ENCODE data around the gene CAMP. TPM values are rescaled to one million over a fixed set of nuclear protein-coding genes. Genes with fewer than 3 reads are reported as not detected.

Gene CAMP
- total RNA-seq, 5 donors from 2014 or later (not counting 1 experiment from before 2014, with no cell fraction given), result not detected

DNA sequence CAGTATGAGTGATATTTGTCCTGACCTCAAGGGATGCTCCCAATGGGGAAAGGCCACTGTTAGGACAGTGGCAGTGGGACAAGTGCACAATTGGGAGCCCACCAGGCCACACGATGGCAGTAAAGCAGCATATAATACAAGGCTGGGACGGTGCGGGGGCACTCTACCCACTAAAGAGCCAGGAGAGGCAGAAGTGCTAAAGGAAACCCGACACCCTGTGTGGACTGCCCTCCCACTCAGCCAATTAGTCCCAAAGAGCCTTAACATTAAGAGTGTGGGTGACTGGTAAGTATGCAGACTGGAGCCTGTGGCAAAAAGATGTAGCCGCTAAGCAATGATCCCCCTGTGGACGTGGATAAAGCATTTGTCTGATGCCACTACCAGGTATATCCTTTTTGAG, 9.4 kb downstream of the CAMP start:
- H3K27ac Mint-ChIP-seq, result no peak overlapping the region
- Histone ChIP-seq H3K27ac (ENCODE audit: low read length) (no peak overlapping the region), H3K36me3 (ENCODE audit: control insufficient read depth in 2 of 2, extremely low read depth in 1 of 2, insufficient read depth in 1 of 2, low read length in 1 of 2) (no peaks in the 10 kb centered on the region), H3K27me3 (replicated peaks in 1 of 2; ENCODE audit: control insufficient read depth in 2 of 2, extremely low read depth in 1 of 2, insufficient read depth in 2 of 2, low read length in 1 of 2) (peaks cover 0 to 7% of the 10 kb centered on the region in 2 experiments), H3K4me1 (ENCODE audit: control insufficient read depth in 1 of 2, extremely low read depth in 1 of 2, insufficient read depth in 2 of 2, low read length in 2 of 2) (peaks cover 0 to 3% of the 10 kb centered on the region in 2 experiments), H3K4me3 (ENCODE audit: control insufficient read depth in 1 of 2, extremely low read depth in 1 of 2, low read length in 1 of 2) (no peak overlapping the region), H3K9me3 (no peaks in the 10 kb centered on the region)
- peak; percentile 73 to 91 (median 82) for ATAC-seq (replicated peaks in 1 of 4)
- CTCF ChIA-PET, result interaction anchor here in 1 of 2 donors (1.5 kb wide), 1 partner anchor 22 kb away, joined by 4 read pairs; no protein-coding TSS in a partner anchor
- 16% methylated on average over 2 of the region's 6 CpGs for WGBS (ENCODE audit: insufficient coverage)
- H3K4me1 Mint-ChIP-seq, result peaks cover 0 to 6% (median 4%) of the 10 kb centered on the region in 3 donors
- no peak overlapping the region for H3K4me3 Mint-ChIP-seq
- POLR2A ChIA-PET, result no interaction called here
- peak in 34 of 35 experiments; percentile 15 to 66 (median 42) for DNase-seq
- peaks cover 0 to 10% of the 10 kb centered on the region in 2 donors for H3K27me3 Mint-ChIP-seq
- no peaks in the 10 kb centered on the region for H3K9me3 Mint-ChIP-seq
- H3K36me3 Mint-ChIP-seq, result no peaks in the 10 kb centered on the region

DNA sequence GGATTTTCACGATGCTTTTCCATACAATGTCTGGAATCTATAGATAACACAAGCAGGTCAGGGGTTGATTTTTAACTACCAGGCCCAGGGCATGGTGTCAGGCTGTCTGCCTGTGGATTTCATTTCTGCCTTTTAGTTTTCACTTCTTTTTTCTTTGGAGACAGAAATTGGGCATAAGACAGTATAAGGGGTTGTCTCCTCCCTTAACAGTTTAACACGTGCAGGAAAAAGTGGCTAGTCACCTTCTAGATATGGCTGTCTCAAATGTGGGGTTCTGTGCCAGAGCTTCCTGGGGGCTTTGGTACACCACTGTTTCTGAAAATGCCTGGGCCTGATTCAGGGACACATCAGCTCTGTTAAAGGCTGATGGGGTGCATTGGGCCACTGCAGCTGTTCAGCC, 10.2 kb downstream of the CAMP start:
- no peaks in the 10 kb centered on the region for H3K36me3 ChIP-seq (ENCODE audit: control insufficient read depth in 2 of 2, extremely low read depth in 1 of 2, insufficient read depth in 1 of 2, low read length in 1 of 2)
- no peaks in the 10 kb centered on the region for H3K36me3 Mint-ChIP-seq
- ATAC-seq (replicated peaks in 1 of 4) (no peak), DNase-seq (no peak)
- H3K9me3 ChIP-seq, result no peaks in the 10 kb centered on the region
- ChIA-PET CTCF (interaction anchor here in 1 of 2 donors (1.0 kb wide), 1 partner anchor 203 kb away, joined by 3 read pairs; no protein-coding TSS in a partner anchor), POLR2A (interaction anchor here in 1 of 2 donors (0.6 kb wide), 1 partner anchor 15 kb away, joined by 3 read pairs; no protein-coding TSS in a partner anchor)
- H3K27ac ChIP-seq (ENCODE audit: low read length), result no peak overlapping the region
- peaks cover 0 to 6% (median 4%) of the 10 kb centered on the region in 3 donors for H3K4me1 Mint-ChIP-seq
- 75% methylated on average over 2 of the region's 2 CpGs for WGBS (ENCODE audit: insufficient coverage)
- no peak overlapping the region for H3K4me3 ChIP-seq (ENCODE audit: control insufficient read depth in 1 of 2, extremely low read depth in 1 of 2, low read length in 1 of 2)
- no peak overlapping the region for H3K27ac Mint-ChIP-seq
- peaks cover 0 to 7% of the 10 kb centered on the region in 2 experiments for H3K27me3 ChIP-seq (replicated peaks in 1 of 2; ENCODE audit: control insufficient read depth in 2 of 2, extremely low read depth in 1 of 2, insufficient read depth in 2 of 2, low read length in 1 of 2)
- H3K4me3 Mint-ChIP-seq, result no peak overlapping the region
- H3K4me1 ChIP-seq (ENCODE audit: control insufficient read depth in 1 of 2, extremely low read depth in 1 of 2, insufficient read depth in 2 of 2, low read length in 2 of 2), result peaks cover 0 to 3% of the 10 kb centered on the region in 2 experiments
- no peaks in the 10 kb centered on the region for H3K9me3 Mint-ChIP-seq
- peaks cover 0 to 10% of the 10 kb centered on the region in 2 donors for H3K27me3 Mint-ChIP-seq

DNA sequence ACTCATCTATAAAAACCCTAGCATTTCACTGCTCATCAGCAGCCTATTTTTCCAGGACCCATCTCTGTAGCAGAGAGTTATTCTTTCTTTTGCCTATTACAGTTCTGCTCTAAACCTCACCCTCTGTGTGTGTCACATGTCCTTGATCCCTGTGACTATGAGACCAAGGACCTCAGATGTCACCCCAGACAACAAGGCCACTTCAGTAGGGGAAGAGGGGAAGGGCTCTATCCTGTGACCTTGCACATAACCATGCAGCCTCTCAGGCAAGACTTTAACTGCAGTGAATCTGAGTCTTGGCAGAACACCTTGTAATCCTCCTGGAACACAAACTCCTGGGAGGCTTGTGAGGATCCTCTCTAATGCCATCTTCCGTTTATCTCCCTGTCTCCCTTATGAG, 13.2 kb downstream of the CAMP start:
- ATAC-seq (replicated peaks in 1 of 4), result no peak
- no peak overlapping the region for H3K4me3 ChIP-seq (ENCODE audit: control insufficient read depth in 1 of 2, extremely low read depth in 1 of 2, low read length in 1 of 2)
- no peak for DNase-seq
- ChIA-PET POLR2A (no interaction called here), CTCF (no interaction called here)
- H3K27ac Mint-ChIP-seq, result no peak overlapping the region
- H3K4me1 Mint-ChIP-seq, result peaks cover 6 to 16% (median 13%) of the 10 kb centered on the region in 3 donors
- peaks cover 0 to 3% of the 10 kb centered on the region in 2 experiments for H3K27me3 ChIP-seq (replicated peaks in 1 of 2; ENCODE audit: control insufficient read depth in 2 of 2, extremely low read depth in 1 of 2, insufficient read depth in 2 of 2, low read length in 1 of 2)
- no CpG with 5 or more reads among the region's 1 CpG for WGBS (ENCODE audit: insufficient coverage)
- H3K36me3 ChIP-seq (ENCODE audit: control insufficient read depth in 2 of 2, extremely low read depth in 1 of 2, insufficient read depth in 1 of 2, low read length in 1 of 2), result no peaks in the 10 kb centered on the region
- no peaks in the 10 kb centered on the region for H3K9me3 Mint-ChIP-seq
- H3K4me3 Mint-ChIP-seq, result no peak overlapping the region
- H3K27ac ChIP-seq (ENCODE audit: low read length), result no peak overlapping the region
- peaks cover 0 to 9% of the 10 kb centered on the region in 2 experiments for H3K4me1 ChIP-seq (ENCODE audit: control insufficient read depth in 1 of 2, extremely low read depth in 1 of 2, insufficient read depth in 2 of 2, low read length in 2 of 2)
- no peaks in the 10 kb centered on the region for H3K9me3 ChIP-seq
- H3K27me3 Mint-ChIP-seq, result peaks cover 0 to 7% of the 10 kb centered on the region in 2 donors
- H3K36me3 Mint-ChIP-seq, result no peaks in the 10 kb centered on the region

DNA sequence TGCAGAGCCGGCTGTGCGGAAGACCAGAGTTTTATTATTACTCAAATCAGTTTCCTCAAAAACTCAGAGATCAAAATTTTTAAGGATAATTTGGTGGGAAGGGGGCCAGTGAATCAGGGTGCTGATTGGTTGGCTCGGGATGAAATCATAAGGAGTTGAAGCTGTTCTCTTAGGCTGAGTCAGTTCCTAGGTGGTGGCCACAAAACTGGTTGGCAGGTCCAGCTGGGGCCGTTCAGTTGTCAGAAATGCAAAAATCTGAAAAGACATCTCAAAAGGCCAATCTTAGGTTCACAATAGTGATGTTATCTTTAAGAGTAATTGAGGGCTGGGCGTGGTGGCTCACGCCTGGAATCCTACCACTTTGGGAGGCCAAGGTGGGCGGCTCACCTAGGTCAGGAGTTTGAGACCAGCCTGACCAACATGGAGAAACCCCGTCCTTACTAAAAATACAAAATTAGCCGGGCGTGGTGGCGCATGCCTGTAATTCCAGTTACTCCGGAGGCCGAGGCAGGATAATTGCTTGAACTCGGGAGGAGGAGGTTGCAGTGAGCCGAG, 15.3 kb downstream of the CAMP start:
- H3K9me3 Mint-ChIP-seq, result no peaks in the 10 kb centered on the region
- no peaks in the 10 kb centered on the region for H3K36me3 ChIP-seq (ENCODE audit: control insufficient read depth in 2 of 2, extremely low read depth in 1 of 2, insufficient read depth in 1 of 2, low read length in 1 of 2)
- H3K4me1 ChIP-seq (ENCODE audit: control insufficient read depth in 1 of 2, extremely low read depth in 1 of 2, insufficient read depth in 2 of 2, low read length in 2 of 2), result peaks cover 2 to 27% of the 10 kb centered on the region in 2 experiments
- DNase-seq, result no peak
- POLR2A ChIA-PET, result no interaction called here
- H3K4me3 ChIP-seq (ENCODE audit: control insufficient read depth in 1 of 2, extremely low read depth in 1 of 2, low read length in 1 of 2), result no peak overlapping the region
- no peaks in the 10 kb centered on the region for H3K36me3 Mint-ChIP-seq
- CTCF ChIA-PET, result no interaction called here
- H3K27ac ChIP-seq (ENCODE audit: low read length), result no peak overlapping the region
- H3K4me1 Mint-ChIP-seq, result peaks cover 9 to 19% (median 17%) of the 10 kb centered on the region in 3 donors
- 98% methylated on average over 4 of the region's 15 CpGs for WGBS (ENCODE audit: insufficient coverage)
- no peaks in the 10 kb centered on the region for H3K9me3 ChIP-seq
- H3K27me3 Mint-ChIP-seq, result no peaks in the 10 kb centered on the region
- H3K27me3 ChIP-seq (replicated peaks in 1 of 2; ENCODE audit: control insufficient read depth in 2 of 2, extremely low read depth in 1 of 2, insufficient read depth in 2 of 2, low read length in 1 of 2), result no peaks in the 10 kb centered on the region
- no peak overlapping the region for H3K27ac Mint-ChIP-seq
- no peak overlapping the region for H3K4me3 Mint-ChIP-seq
- ATAC-seq (replicated peaks in 1 of 4), result no peak

DNA sequence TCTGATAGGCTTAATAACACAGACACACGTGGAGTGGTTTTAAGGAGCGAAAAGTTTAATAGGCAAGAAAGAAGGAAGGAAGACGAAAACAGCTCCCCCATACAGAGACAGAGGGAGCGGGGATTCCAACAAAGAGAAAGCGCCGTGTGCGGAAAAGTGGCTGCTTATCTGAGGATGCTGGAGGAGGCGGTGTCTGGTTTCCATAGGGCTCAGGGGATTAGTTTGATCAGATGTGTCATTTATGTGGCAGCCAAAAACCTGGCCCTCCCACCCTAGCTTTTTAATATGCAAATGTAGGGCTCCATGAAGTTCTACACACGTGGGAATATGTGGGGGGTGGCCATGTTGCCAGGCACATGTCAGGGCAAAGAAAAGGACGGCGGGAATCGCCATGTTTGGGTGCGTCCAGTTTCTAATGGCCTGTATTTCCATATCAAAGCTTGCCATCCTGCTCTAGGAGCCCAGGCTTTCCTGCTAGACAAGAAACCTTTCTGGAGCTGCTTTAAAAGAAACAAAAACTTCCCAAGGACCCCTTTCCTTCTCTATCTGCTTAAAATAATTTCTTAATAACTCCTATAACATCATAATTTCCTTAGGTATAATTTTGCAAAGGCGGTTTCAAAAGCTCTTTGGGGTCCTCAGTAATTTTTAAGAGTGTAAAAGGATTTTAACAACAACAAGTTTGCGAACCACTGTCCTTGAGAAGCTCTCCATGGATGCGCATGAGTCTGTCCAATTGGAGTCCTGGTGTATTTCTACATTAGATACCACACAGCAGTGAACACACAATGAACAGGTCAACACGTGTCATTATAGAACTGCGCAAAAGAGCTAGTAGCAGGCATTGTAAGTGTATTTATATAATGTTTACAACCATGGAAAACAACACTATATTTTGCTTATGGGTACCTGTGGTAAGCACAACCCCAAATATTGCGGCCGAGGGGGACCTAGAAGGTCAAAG, 17.0 kb downstream of the CAMP start:
- peak overlapping the region; percentile 85 to 92 (median 90) for H3K4me3 Mint-ChIP-seq
- peak overlapping the region in 1 of 2 donors; percentile 98 for H3K4me3 ChIP-seq (ENCODE audit: control insufficient read depth in 1 of 2, extremely low read depth in 1 of 2, low read length in 1 of 2)
- H3K27me3 ChIP-seq (replicated peaks in 1 of 2; ENCODE audit: control insufficient read depth in 2 of 2, extremely low read depth in 1 of 2, insufficient read depth in 2 of 2, low read length in 1 of 2), result no peaks in the 10 kb centered on the region
- H3K4me1 ChIP-seq (ENCODE audit: control insufficient read depth in 1 of 2, extremely low read depth in 1 of 2, insufficient read depth in 2 of 2, low read length in 2 of 2), result peaks cover 2 to 32% of the 10 kb centered on the region in 2 experiments
- H3K27me3 Mint-ChIP-seq, result no peaks in the 10 kb centered on the region
- peak overlapping the region; percentile 82 for H3K27ac ChIP-seq (ENCODE audit: low read length)
- ATAC-seq (replicated peaks in 1 of 4) (peak in 2 of 4 experiments; percentile 2 to 3), DNase-seq (no peak)
- peaks cover 0 to 5% of the 10 kb centered on the region in 2 donors for H3K36me3 ChIP-seq (ENCODE audit: control insufficient read depth in 2 of 2, extremely low read depth in 1 of 2, insufficient read depth in 1 of 2, low read length in 1 of 2)
- H3K9me3 ChIP-seq, result no peaks in the 10 kb centered on the region
- peak overlapping the region; percentile 90 to 91 for H3K27ac Mint-ChIP-seq
- H3K36me3 Mint-ChIP-seq, result peaks cover under 1% of the 10 kb centered on the region
- ChIA-PET POLR2A (interaction anchor here (0.5 to 0.7 kb wide), 4 partner anchors 41 to 1082 kb away, joined by 3 to 11 read pairs (median 3); no protein-coding TSS in a partner anchor), CTCF (interaction anchor here in 1 of 2 donors (0.6 to 1.7 kb wide), 4 partner anchors 60 to 318 kb away, joined by 3 to 12 read pairs (median 3); no protein-coding TSS in a partner anchor)
- peaks cover 13 to 30% (median 22%) of the 10 kb centered on the region in 3 donors for H3K4me1 Mint-ChIP-seq
- no peaks in the 10 kb centered on the region for H3K9me3 Mint-ChIP-seq
- WGBS (ENCODE audit: insufficient coverage), result 63% methylated on average over 6 of the region's 20 CpGs
